Thoracic aorta (tissue), 2 donors: ENCODE measurements around the gene MEGF10. TPM values are rescaled to one million over a fixed set of nuclear protein-coding genes. Genes with fewer than 3 reads are reported as not detected.

ENCODE experiments used
- ATAC-seq: fragments of 150-250 bp; one replicate; pipeline ENCODE4 v1.8.0; 2017; ENCODE audit warnings: low read depth; ENCODE audit not compliant: insufficient number of reproducible peaks, low FRiP score
- DNase-seq: peaks from one replicate; pipeline ENCODE4 v3.0.0-alpha.2; 2020; ENCODE audit warnings: low spot score
- H3K27ac ChIP-seq, 2 donors: fragments of 200-600 bp; sonication (generic); 1 replicate in 1 of 2; 2 replicates in 1 of 2; pipeline ENCODE4 v1.5.1; 2016; ENCODE audit warnings: mild to moderate bottlenecking in 2 of 2, moderate library complexity in 2 of 2
- H3K27me3 ChIP-seq: fragments of 200-600 bp; sonication (generic); replicated peaks from 2 replicates; pipeline ENCODE4 v1.6.0; 2016; ENCODE audit warnings: mild to moderate bottlenecking; ENCODE audit not compliant: insufficient read depth
- H3K36me3 ChIP-seq: fragments of 200-600 bp; sonication (generic); one replicate; pipeline ENCODE4 v1.5.1; 2016
- H3K4me1 ChIP-seq, 2 donors: fragments of 200-600 bp; sonication (generic); 1 replicate in 1 of 2; 2 replicates in 1 of 2; pipeline versions ENCODE4 v1.5.1 to v1.6.0; 2016; ENCODE audit warnings: low read depth in 2 of 2, mild to moderate bottlenecking in 1 of 2; ENCODE audit not compliant: control insufficient read depth in 1 of 2
- H3K4me3 ChIP-seq: fragments of 200-600 bp; sonication (generic); 2 replicates; pipeline ENCODE4 v1.5.1; 2016; ENCODE audit warnings: mild to moderate bottlenecking
- H3K9me3 ChIP-seq: fragments of 200-600 bp; sonication (generic); 2 replicates; pipeline ENCODE4 v1.5.1; 2016
- total RNA-seq, 2 donors: library from RNA; depleted of rRNA; stranded (reverse); fragments of >200 nt; gene quantifications; one replicate each; pipeline versions ENCODE4 v1.1.0 to v1.2.3, GENCODE V29; 2016
- TF ChIP-seq, protein P1 (sequence below): fragments of 200-600 bp; sonication (generic); IDR thresholded peaks from one replicate; pipeline ENCODE4 v1.5.1; 2019; ENCODE audit warnings: antibody characterized with exemption

Gene MEGF10
- total RNA-seq, 2 donors from 2014 or later: under 0.01 to 0.21 TPM

DNA sequence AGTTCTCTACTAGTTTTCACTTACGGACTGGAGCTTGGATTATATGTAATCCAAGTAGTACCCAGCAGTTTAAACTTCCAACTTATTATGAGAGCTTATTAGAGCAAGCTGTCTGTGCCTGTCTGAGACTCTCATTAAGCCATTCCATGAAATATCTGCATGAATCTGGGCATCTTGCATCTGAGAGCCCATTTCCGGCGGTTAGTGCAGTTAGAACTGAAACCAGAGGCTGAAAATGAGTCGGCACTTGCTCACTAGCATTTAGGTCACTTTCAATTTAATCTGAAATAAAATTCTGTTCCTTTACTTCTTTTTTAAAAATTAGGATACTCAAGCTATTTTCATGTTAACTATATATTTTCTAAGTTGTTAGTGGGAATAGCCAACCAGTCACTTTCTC is 102.2 kb downstream of the MEGF10 start:
- H3K4me3 ChIP-seq: no peak overlapping the region
- no peak overlapping the region for H3K27ac ChIP-seq
- no peaks in the 10 kb centered on the region for H3K36me3 ChIP-seq
- H3K9me3 ChIP-seq: no peaks in the 10 kb centered on the region
- H3K27me3 ChIP-seq: no peaks in the 10 kb centered on the region
- TF ChIP-seq, protein P1, sequence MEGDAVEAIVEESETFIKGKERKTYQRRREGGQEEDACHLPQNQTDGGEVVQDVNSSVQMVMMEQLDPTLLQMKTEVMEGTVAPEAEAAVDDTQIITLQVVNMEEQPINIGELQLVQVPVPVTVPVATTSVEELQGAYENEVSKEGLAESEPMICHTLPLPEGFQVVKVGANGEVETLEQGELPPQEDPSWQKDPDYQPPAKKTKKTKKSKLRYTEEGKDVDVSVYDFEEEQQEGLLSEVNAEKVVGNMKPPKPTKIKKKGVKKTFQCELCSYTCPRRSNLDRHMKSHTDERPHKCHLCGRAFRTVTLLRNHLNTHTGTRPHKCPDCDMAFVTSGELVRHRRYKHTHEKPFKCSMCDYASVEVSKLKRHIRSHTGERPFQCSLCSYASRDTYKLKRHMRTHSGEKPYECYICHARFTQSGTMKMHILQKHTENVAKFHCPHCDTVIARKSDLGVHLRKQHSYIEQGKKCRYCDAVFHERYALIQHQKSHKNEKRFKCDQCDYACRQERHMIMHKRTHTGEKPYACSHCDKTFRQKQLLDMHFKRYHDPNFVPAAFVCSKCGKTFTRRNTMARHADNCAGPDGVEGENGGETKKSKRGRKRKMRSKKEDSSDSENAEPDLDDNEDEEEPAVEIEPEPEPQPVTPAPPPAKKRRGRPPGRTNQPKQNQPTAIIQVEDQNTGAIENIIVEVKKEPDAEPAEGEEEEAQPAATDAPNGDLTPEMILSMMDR: no peak
- no peak for DNase-seq
- no peaks in the 10 kb centered on the region for H3K4me1 ChIP-seq
- no peak for ATAC-seq

DNA sequence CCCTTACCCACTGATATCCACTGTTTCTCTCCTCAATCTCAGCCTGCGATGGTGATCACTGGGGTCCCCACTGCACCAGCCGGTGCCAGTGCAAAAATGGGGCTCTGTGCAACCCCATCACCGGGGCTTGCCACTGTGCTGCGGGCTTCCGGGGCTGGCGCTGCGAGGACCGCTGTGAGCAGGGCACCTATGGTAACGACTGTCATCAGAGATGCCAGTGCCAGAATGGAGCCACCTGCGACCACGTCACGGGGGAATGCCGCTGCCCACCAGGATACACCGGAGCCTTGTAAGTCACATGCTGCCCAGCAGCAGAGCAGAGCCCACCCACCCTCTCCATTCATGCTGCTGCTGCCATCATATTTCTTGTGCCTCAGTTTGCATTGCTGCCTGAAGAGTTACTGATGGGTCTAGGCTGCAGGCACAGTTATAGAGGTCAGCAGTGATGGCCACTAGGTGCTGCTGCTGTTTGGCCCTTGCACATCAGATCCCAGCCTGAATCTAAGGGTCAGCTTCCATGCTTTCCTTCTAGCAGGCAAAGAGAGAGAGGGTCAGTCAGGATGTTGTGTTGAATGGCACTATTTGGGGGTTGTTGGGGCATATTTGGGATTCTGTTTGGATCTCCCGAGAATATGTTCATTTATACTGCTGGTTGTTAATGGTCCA is 106.0 kb downstream of the MEGF10 start:
- no peaks in the 10 kb centered on the region for H3K4me1 ChIP-seq
- no peak for ATAC-seq
- TF ChIP-seq, protein P1: no peak

DNA sequence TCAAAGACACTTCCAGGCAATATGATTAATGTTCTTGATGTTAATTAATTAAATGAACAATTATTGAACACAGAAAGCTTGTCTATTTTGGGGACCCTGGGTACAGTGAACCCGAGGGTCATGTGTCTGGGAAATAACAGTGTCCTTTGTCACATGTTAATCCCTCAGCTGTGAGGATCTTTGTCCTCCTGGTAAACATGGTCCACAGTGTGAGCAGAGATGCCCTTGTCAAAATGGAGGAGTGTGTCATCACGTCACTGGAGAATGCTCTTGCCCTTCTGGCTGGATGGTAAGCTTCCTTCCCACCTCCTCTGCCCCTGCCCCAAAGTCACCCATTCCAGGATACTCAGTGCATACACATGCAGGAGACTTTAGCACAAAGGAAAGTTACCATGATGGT is 107.9 kb downstream of the MEGF10 start:
- no peaks in the 10 kb centered on the region for H3K36me3 ChIP-seq
- ATAC-seq: no peak
- no peaks in the 10 kb centered on the region for H3K4me1 ChIP-seq
- DNase-seq: no peak
- TF ChIP-seq, protein P1: no peak
- no peak overlapping the region for H3K27ac ChIP-seq
- H3K9me3 ChIP-seq: no peaks in the 10 kb centered on the region
- no peak overlapping the region for H3K4me3 ChIP-seq
- no peaks in the 10 kb centered on the region for H3K27me3 ChIP-seq

More for the DNA sequence above, 106.0 kb downstream of the MEGF10 start:
- H3K27me3 ChIP-seq: no peaks in the 10 kb centered on the region
- no peak overlapping the region for H3K27ac ChIP-seq
- no peaks in the 10 kb centered on the region for H3K36me3 ChIP-seq
- H3K9me3 ChIP-seq: no peaks in the 10 kb centered on the region
- H3K4me3 ChIP-seq: no peak overlapping the region
- DNase-seq: no peak

DNA sequence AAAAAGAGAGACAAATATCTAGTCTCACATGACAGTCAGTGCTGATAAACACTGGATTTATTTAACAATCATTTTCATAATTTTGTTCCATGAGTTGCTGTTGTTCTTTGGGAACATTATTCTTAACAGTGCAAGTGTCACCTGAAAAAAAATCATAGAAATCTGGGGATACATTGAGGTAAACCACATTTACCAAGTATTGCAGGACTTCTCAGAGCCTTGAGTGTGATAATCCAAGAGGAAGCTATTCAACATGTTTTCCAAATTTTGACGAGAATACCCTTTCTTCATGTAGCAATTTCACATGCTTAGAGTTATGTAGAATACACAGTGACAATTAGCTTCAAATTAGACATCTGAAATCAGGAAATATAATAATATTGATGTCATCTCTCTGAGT is 108.5 kb downstream of the MEGF10 start:
- H3K27ac ChIP-seq: no peak overlapping the region
- TF ChIP-seq, protein P1: no peak
- no peaks in the 10 kb centered on the region for H3K4me1 ChIP-seq
- no peak overlapping the region for H3K4me3 ChIP-seq
- no peak for ATAC-seq
- DNase-seq: no peak
- H3K36me3 ChIP-seq: no peaks in the 10 kb centered on the region
- H3K9me3 ChIP-seq: no peaks in the 10 kb centered on the region
- H3K27me3 ChIP-seq: no peaks in the 10 kb centered on the region

DNA sequence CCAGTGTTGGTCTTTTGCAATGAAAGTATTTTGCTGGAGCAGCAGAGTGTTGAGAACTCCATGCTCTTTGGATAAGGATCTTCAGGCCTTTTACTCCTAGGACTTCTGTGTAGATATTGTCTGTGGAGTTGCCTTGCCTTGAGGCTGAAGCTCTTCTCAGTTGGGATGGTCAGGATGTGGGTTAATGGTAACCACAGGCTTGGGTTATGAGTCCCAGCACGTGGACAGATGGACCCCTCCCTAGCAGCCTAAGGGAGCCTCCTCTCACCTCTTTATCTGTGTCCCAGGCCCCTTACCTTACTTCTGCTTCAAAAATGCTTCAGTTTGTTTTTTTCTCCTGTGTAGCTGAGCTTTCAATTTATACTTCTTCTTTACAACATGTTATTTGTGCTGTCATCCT is 109.9 kb downstream of the MEGF10 start:
- H3K36me3 ChIP-seq: no peaks in the 10 kb centered on the region
- H3K27me3 ChIP-seq: no peaks in the 10 kb centered on the region
- no peak overlapping the region for H3K27ac ChIP-seq
- no peak for DNase-seq
- no peak overlapping the region for H3K4me3 ChIP-seq
- TF ChIP-seq, protein P1: no peak
- H3K4me1 ChIP-seq: no peaks in the 10 kb centered on the region
- ATAC-seq: no peak
- no peaks in the 10 kb centered on the region for H3K9me3 ChIP-seq
